ENCODE data around the gene AASDH.

DNA sequence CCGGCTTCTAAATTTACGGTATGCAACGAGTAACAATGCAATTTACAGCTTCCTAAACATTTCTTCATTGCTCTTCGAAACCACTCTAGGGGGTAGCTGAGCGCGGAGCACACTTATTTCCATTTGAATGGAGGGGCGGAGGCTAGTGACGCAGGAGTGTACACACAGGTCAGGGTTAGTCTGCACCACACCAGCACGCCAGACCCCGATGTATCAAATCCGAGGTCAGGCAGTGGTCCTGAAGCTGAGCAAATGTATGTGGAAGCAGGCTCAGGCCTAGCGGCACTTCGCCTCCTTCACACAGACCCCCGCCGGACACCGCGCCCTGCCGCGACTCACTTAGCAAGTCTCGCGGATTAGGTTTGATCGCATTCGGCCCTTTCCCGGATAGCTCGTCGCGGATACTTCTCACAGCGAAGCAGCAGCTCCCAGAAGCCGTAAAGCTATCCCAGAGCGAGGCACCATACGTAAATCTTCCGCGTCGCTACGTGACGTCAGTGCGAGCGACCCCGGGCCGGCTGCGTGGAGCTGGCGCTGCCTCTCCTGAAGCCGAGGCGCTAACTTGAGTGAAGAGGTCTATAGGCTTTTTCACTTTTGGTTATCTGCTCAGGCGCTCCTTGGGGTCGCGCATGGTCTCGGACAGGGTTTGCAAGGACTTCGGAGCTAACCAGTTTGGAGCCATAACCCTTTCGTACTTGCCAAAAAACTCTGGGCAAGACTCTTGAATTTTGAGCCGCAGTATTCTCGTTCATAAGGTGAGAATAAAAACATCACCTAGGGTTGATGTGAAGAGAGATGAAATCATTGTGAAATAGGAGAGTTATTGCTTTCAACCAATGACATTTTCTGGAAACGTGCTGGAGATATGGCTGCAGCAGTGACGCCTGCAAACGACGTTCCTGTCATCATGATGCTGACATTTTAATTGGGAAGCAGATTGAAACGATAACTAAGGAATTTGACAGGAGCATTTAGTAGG lies at the start of gene AASDH:
- TF ChIP-seq, protein P1, sequence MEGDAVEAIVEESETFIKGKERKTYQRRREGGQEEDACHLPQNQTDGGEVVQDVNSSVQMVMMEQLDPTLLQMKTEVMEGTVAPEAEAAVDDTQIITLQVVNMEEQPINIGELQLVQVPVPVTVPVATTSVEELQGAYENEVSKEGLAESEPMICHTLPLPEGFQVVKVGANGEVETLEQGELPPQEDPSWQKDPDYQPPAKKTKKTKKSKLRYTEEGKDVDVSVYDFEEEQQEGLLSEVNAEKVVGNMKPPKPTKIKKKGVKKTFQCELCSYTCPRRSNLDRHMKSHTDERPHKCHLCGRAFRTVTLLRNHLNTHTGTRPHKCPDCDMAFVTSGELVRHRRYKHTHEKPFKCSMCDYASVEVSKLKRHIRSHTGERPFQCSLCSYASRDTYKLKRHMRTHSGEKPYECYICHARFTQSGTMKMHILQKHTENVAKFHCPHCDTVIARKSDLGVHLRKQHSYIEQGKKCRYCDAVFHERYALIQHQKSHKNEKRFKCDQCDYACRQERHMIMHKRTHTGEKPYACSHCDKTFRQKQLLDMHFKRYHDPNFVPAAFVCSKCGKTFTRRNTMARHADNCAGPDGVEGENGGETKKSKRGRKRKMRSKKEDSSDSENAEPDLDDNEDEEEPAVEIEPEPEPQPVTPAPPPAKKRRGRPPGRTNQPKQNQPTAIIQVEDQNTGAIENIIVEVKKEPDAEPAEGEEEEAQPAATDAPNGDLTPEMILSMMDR (IDR thresholded peaks at IDR 0.05) = no peak
- TF ChIP-seq SP1 (CRISPR knock-in tag; conservative IDR thresholded peaks at IDR 0.05) (peak; percentile 53; the same call in 1 of the 2 replicates), ETV6 (CRISPR knock-in tag; IDR thresholded peaks at IDR 0.05) (peak; percentile 94)
